Stimulated activated CD4-positive, alpha-beta T cell treated with anti-CD3 and anti-CD28 coated beads, Interleukin-1b, Interleukin-23, amount 100 ng/mL, for 48 hours (primary cell): ENCODE measurements around the gene ENPP6.
"Not testable (repeated sequence)": the region's sequence is repeated elsewhere in the genome, so short reads cannot be mapped to it uniquely, and the experiment has no call there.

Source experiments
- DNase-seq: peaks from one replicate; pipeline ENCODE4 v3.0.0-alpha.2; 2020

Gene ENPP6

DNA sequence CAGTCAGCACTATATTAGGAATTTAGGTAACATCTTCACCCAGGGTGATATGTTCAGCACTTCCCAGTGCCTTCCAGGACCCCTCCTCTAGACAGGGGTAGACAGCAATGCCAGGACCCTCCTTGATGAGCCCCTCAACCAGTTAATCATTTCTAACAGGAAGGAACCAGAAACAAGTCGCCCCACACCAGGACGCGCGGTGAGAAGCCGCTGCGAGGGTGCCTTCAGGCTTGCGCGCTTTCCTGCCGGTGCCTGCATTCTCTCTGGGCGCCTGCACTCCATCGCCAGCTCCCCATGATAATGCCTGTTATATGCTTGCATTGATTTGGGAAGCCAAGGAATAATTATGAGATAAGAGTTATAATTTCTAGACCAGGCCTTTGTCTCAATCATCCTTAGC lies 116.0 kb downstream of the ENPP6 start:
- no peak for DNase-seq

DNA sequence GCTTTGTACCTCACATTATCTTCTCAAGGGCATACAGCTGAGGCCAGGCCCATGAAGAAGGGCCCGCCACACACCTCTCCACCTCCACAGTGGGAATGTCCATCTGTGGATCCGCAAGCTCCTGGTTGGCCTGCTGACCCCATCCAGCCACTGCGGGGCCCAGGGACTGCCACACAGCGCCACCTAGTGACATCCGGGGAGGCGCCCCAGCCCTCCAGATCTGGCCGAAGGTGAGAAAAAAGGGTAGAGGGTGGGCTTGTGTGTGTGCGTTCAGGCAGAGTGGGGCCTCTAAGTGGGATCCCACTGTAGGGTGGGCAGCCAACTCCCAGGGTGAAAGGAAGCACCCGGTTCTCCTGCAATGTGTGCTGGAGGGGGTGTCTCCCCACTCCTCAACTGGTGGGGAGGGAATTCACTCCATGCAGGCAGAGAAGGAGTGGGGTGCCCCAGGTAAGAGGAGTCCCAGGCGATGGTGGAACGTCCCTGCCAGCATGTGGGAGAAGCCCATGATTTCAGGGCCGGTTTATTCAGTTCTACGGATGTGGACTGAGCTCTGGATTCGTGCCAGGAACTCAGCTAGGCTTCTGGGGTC lies 117.3 kb downstream of the ENPP6 start:
- DNase-seq = peak; percentile 35

DNA sequence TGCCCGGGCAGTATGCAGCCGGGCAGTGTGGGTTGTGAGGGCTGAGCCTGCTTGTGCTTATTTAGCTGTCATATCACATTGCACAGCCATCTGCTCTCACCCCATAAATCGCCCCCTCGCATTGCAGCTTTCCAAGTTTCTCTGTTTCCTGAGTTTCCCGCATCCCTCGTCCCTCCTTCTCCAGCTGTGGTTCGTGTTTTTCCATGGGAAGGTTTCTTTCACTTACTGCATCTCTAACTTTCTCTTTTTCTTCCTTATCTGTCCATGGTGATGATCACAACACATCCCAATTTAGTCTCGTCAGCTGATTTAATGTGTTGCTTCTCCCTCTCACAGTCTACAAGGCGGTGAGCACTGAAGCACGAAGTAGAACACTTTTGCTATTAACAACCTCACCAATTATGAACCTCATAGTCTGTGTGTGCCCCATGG lies 118.1 kb downstream of the ENPP6 start:
- no peak for DNase-seq

DNA sequence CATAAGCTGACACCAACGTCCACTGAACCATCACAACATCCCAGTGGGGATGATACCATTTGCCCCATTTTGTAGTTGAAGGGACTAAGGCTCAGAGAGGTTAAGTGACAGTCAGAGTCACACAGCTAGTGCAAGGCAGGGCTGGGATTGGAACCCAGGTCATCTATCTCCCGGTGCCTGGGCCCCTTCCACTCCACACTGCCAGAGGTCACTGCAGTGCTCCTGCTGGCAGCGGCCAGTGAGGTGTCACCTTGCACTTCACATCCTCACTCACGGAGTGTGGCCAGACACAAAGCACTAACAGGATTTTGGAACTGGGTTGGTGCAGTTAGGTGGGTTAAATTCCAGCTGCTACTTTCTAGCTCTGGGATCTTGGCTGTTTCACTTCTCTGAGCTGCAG lies 118.7 kb downstream of the ENPP6 start:
- no peak for DNase-seq

DNA sequence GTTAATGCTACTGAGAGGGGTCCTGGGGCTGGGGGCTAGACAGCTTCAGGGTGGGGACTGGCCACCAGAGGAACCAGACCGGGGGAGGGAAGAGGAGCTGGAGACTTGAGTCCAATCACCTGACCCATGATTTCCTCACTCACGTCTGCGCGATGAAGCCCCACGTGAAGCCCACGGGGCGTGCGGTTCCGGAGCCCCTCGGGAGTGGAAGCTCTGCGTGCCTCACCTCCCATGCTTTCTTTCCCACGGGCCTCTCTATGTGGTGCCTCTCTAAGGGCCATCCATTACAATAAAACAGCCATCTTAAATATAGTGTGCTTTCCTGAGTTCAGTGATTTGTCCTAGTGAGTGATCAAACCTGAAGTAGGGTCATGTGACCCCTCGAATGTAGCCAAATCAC lies 119.9 kb downstream of the ENPP6 start:
- no peak for DNase-seq

DNA sequence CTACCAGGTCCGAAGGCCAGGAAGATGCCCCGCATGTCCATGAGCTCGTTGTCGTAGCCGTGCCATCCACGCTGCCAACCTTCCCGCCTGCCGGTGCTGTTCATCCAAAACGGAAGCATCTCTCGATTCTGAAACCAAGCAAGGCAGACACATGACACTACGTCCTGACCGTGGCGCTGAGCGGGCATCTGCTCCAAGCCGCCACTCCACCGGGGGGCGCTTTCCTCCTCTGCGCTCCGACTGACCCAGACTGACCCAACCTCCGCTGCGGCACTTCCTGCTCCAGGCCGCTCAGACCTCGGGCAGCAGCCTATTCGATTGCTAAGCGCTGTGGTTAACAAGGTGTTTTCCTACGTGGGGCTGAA lies 120.5 kb downstream of the ENPP6 start:
- DNase-seq = peak; percentile 8

DNA sequence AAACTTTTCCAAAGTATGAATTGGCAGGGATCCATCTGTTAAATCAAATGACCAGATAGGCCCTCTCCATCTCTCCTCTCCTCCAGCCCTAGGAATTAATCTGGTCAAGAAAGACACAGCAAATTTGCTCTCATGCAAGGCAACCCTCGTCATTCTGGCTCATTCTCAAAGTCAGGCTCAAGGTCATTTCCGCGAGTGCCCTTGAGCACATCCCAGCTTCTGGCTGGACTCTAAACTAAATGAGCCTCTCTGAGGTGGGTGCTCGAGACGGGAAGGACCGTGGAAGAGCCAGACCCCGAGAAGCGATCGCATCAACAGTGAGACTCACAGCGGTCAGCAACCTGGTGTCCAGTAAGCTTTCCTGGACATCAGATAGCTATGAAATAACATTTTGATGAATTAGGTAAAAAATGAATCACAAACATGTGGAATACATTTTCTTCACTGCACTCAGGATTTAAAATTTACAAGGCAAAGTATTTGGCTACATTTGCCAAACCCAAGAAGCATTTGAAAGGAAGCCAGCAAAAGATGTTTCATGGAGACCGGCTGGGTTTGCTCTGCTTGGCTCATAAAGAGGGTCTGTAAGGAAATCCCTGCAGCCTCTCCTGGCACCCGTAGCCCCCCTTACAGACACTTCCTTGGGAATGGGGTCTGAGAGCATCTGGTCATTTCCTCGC lies 121.0 kb downstream of the ENPP6 start:
- DNase-seq = no peak

DNA sequence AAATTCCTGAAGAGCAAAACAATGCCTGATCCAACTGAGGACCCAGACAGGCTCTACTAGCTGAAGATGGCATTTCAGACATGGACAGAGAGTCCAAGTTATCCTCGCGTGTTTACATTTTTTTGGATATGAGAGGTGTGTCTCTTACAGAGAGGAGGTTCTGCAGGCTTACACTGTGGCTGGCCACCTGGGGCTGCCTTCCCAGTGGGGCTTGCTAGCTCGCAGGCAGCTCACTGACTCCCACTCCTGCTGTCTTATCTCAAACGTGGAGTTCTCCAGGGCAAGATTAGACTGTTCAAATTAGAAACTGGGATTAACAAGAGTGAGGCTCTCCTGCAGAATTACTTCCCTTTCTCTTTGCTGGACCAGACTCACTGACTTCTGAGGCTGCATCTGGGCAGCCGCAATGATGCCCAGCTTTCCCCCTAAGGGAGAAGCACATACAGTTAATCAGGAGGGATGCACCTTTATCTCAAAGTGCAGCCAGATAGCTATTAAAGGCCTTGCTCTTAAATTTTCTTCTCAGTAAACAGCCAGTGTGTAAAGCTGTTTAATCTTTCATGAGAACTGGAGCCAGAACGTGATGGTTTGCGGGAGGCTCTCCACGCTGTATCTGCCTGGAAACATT lies 123.0 kb downstream of the ENPP6 start:
- no peak for DNase-seq

DNA sequence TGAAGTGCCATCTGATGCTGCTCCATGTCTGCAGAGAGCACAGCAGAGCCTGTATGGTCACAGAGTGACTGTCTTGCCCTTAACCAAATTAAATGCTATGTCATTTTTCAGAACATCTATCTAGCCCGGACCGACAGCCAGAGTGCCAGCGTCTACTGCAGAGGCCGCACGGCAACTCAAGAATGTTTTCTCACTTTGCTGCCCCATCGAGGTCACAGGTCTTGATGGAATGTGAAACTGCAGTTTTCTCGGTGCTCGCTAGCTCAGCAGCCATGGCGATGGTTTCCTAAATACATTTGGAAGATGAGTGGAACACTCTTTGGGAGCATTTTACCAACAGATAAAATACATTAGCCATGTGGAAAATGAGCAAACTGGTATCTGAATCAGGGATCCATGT lies 125.7 kb downstream of the ENPP6 start:
- no peak for DNase-seq

DNA sequence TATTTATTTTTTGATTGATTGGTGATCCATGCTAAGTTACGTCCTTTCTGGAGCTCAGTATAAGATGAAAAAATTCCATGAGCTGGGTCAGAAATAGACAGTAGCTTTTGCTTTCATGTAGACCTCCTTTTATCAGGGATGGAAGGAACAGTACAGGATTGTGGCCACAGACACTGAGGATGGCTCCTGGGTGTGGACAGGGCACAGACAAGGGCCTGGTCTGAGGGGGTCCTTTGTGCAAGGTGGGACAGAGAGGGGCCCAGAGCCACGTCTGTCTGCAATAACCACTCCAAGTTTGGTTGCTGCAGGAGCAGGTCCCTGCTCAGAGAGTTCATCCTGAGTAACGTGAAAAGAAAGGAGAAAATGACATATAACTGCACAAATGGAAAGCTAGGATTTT lies 127.1 kb downstream of the ENPP6 start:
- no peak for DNase-seq

DNA sequence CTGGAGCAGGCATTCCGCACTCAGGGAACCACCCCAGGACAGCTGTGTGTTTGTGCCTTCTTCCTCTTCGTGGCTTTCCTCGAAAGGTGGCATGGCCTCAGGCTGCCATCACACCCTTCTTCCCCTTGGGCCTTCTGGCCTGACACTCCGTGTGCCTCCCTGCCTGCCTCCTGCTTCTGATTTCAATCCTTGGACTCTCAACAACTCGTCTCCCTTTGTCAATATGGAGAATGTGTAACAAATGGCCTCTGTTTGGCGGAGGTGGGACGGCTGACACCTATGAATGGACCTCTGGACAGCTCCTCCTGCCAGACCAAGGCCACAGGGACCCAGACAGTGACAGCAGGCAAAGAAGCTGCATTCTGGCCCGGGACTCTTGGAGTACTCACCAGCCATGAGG lies 137.0 kb downstream of the ENPP6 start:
- DNase-seq = no peak

DNA sequence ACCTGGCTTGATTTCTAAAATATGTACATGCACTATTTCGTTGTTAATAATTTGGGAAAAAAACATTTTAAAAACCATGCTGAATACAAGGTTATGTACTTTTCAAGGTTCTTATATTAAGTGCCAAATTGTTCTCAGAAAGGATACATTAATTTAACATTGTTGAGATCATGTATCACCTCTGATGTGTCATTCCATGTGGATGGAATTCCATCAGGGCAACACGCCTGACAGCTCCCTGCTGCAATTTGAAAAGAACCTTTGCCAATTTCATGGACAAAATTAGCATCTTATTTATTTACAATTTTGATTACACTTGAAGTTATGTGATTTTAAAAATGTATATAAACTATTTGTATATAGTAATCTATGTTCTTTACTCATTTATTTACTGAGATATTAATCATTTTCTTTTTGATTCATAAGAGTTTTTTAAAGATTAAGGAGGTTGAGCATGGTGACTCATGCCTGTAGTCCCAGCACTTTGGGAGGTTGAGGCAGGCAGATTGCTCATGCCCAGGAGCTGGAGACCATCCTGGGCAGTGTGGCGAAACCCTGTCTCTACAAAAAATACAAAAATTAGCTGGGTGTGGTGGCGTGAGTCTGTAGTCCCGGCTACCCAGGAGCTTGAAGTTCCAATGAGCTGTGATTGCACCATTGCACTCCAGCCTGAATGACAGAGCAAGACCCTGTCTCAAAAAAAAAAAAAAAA lies 142.8 kb downstream of the ENPP6 start:
- no peak for DNase-seq

DNA sequence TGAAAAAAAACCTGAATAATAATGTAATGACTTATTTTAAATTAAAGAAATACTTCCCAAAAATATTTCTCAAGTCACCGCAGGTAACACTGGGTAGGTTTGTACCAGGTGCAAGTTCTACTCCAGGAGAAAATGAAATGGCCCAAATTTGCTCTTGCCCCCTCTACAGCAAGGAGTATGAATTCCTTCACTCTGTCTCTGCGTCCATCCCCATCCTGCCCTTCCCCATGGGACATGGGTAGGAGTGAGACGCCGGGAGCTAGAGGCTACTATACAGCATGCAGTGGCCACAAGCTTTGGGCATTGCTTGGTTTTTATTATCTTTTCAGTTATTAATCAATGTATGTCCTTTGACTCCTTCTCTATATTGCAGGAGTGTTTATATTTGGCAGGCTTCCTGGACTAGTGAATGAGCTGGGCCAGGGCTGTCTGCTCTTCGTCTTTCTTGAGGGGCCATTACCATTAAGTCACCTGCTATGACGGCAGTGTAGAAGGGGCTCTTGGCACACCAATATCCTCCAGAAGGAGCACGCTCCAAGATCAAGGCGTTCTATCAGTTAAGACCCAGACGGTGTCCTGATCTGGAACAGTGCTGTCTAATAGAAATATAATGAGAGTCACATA lies 149.6 kb downstream of the ENPP6 start:
- no peak for DNase-seq

DNA sequence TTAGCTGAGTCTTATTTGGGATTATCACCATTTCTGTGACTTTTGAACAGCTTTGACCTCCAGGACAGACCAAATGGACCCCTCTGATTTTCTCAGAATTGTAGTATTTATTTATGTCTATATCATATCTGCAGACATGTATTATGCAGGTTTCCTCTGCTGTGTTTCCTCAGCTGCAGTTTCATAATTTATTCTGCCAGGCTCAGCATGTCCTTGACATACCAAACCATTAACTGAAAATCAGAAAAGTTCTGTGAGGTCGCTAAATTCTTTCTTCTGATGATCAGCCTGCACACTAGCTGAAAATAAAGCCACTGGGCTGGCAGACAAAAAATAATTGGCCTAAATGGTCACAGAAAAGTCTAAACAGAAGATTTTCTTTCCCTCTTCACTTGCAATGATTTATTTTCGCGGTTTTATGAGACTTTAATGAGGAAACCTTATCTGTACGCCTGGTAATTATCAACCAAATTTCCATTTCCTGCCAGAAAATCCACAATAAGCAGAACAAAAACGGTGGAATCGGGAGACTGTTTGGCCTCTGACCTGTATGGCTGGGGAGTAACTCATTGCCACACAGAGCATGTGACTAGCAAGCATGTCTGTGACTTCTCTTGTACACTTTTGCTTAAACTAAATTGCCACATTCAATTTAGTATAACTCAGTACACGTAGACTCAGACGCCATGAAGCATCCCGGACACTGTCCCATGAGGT lies 150.9 kb downstream of the ENPP6 start:
- no peak for DNase-seq

DNA sequence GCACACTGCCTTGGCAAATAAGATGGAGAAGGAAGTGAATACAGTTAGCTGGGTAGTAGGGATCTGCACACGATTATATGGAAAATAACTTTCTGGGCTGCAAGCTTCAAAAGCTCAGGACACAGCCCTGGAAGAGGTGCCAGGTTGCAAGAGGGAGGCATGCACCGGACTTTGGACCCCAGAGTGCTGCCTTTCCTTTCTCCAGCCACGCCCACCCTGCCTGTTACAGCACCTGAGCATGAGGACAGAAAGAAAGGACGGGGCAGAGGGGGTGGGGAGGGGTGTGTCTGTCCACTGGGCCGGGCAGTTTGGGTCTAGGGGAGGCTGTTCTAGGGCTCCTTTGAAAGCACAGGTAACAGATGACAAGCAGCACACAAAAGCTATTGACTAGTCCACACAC lies 152.8 kb downstream of the ENPP6 start:
- no peak for DNase-seq

DNA sequence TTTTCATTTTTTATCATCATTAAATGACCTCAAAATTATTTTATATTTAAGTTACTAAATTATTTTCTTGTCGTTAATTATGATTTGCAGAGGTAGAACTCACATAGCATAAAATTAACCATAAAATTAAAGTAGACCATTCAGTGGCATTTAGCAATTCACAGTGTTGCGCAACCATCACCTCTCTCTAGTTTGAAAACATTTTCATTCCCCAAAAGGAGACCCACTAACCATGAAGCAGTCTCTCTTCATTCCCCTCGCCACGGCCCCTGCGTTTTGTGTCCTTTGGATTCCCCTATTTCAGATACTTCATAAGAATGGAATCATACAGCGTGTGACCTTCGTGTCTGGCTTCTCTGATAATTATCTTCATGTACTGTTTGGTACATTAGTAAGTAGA lies 154.9 kb downstream of the ENPP6 start:
- DNase-seq = no peak

DNA sequence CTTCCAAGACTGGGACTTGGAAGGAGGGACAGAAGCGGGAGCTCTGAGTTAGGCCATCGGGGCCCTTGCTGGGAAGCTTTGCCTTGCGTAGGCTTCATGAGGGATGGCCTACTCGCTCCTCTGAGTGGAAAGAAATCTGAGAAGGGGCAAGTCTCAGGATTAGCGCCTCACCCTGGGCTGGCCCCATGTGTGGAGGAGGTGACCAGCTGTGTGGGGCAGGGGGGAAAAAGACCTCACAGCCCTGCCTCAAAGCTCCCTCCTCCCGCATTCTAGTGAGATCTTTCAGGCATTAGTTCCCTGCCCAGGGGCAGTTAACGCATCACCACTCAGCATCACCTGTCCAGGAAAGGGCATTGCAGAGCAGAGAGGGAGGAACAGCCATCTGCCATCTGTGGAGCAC lies 156.1 kb downstream of the ENPP6 start:
- no peak for DNase-seq

DNA sequence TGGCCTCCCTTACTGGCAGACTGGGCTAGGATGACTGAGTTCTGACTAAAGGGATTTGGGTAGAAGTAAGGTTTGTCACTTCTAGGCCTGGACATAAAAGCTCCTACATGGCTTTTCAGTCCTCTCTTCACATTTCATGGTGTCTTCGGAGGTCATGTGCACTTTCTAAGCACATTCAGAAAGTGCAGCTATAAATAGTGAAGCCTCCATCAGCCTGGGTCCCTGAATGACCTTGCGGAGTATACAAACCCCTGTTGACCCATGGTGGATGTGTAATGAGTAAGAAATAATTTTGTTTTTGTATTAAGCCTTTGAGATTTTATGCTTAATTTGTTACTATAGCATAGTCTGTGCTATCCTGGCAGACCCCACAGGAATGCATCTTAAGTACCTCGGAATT lies 158.6 kb downstream of the ENPP6 start:
- no peak for DNase-seq

DNA sequence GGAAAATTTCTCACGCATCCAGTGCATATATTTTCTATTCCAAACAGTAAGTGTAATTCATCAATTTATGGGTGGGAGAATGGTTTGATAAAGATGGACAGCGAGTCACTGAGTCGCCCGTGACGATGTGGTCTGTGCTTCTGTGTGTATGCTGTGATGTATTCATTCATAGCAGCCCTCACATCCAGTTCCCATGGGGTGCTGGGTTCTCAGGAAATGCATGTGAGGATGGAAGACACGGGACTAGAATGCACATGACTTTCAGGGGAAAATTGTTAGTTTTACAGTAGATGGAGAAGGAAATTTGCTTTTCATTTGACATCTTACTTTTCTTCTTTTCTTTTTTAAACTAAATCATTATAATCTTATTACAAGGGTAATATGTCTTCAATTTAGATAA lies 159.6 kb downstream of the ENPP6 start:
- no peak for DNase-seq

DNA sequence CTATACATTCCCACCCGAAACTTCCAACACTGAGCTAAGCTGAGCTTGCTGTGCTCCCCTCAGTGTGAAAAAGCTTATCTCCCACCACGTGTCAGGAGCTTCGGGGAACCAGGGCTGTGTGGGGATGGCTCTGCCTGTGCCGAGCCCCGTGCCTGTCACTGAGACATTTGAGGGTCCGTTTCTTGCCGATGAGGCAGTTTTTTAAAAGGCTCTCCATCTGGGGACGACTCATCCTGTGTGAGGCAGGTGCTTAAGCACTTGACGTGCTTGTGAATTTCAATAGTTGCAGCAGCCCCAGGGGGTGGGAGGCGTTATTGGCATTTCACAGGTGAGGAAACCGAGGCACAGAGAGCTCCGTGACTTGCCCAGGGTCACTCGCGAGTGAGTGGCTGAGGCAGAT lies 160.8 kb downstream of the ENPP6 start:
- no peak for DNase-seq

DNA sequence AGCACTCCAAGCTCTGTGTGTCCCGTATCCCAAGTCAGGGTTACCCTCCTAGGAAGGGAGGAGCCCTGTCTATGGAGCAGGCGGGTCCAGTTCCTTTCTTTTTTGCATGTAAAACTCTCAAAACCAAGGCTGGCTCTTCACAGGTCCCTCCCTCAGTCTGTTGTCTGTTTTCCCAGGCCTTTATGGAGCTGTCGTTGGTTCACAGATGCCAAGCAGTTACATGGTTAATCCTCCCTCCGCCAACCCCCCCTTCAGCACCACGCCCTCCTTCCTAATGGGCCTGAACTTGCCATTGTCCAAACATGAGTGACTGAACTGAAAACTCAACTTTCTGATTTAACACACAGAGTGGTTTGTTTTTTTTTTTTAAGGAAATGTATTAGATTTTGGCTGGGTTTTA lies 164.2 kb downstream of the ENPP6 start:
- no peak for DNase-seq

DNA sequence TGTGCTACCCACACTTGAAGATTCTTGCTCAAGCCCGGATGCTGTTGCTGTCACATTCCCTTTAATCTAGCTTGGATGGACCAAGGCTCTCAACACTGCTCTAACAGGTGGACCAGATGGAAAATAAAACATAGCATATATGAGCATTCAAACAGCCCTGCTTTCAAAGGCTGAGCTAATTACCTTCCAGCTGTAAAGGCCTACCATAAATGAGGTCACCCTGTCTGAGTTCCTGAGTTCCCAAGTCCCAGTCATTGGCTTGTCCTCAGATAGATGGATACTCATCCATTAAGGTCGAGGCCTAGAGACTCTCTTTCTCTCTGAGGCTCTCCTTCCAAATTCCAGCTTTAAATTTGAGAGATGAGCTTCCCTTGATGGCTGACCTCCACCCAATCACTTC lies 165.1 kb downstream of the ENPP6 start:
- no peak for DNase-seq

DNA sequence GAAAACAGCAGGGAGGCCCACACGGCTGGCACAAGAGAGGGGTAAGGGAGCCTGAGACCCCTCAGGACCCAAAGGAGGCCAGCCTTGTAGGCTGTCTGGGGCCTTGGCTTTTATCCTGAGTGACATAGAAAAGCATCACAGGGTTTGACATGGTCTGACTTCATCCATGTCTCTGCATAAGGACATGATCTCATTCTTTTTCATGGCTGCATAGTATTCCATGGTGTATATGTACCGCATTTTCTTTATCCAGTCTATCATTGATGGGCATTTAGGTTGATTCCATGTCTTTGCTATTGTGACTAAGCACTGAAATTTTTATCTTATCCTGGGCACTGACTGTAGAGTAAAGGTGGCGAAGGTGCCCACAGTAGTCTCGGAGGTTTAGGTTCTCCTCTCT lies 166.4 kb downstream of the ENPP6 start:
- not testable (repeated sequence) for DNase-seq
